Hematopoietic multipotent progenitor cell (in vitro differentiated cells): ENCODE measurements around the gene STAMBP. TPM values are rescaled to one million over a fixed set of nuclear protein-coding genes. Genes with fewer than 3 reads are reported as not detected.
"Not testable (repeated sequence)": the region's sequence is repeated elsewhere in the genome, so short reads cannot be mapped to it uniquely, and the experiment has no call there.

Source experiments
- DNase-seq, 3 donors: peaks; one replicate each; pipeline ENCODE4 v3.0.0-alpha.2; 2011 to 2015; ENCODE audit warnings: low read depth in 2 of 3, low spot score in 2 of 3
- total RNA-seq: library from RNA; depleted of rRNA; stranded (reverse); fragments of >200 nt; gene quantifications from one replicate; pipeline ENCODE4 v1.2.3, GENCODE V29; 2012

STAMBP gene
- total RNA-seq, 1 donor = 24.5 TPM

- no peak for DNase-seq
These were observed 7.6 kb downstream of the STAMBP start for GRCh38 chr2:73836141-73836943.

DNA sequence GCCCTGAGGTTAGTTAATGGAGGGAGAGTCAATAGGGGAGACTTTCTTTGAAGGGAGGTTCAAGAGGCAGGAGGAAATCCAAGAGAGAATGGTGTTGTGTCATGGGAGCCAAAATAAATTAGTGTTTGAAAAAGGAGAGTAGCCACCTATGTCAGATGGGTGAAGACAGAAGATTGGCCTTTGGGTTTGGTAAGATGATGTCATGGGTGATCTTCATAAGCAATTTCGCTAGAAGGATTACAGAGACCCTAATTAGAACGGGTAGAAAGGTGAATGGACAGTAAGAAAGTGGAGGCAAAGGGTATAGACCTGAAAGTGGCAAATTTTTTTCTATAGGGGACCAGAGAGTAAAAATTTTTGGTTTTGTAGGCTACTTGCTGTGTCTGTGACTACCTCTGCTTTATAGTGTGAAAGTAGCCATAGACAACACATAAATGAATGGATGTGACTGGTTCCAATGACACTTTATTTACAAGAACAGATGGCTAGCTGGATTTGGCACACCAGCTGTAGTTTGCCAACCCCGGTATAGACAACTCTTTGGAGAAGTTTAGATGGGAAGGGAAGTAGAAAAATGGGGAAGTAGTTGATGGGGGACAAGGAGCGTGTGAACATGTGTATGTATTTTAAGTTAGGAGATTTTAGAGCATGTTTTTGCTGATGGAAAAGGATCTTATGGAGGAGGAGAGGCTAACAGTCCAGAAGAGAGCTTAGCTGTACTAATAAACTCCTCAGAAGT lies 9.3 kb downstream of the STAMBP start:
- peak in 1 of 3 donors; percentile 51 for DNase-seq

- no peak for DNase-seq
These were observed 10.3 kb downstream of the STAMBP start for GRCh38 chr2:73838889-73839534.

DNA sequence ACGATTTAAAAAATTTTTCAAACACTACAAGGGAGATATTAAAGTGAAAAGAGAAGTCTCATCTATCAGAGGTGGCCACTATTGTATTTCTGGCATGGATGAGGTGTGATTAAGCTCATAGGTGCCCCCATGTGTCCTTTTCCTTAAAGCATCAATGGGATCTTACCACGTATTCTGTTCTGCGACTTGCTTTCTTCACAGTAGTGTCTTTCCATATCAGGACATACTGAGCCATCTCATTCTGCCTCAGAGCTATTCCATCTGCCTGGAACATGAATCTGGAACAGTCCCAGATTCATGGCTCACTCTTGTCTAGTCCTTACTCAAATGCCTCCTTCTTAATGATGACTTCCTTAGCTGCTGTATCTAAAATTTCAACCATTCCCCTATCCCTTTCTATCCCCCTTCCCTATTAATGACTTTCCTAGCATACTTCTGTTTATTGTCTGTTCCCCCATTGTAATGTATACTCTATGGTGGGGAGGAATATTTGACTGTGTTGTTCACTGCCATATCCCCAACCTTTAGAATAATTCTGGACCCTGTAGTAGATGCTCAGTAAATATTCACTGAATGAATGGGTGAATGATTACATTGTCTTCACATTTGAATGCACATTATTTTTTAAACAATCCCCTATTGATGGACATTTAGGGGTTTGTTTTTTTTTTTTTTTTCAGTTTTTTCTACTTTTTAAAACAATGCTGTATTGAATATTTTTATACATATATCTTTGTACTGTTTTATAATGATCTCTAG lies 11.1 kb downstream of the STAMBP start:
- no peak for DNase-seq

GRCh38 chr2:73841912-73842738 lies 13.4 kb downstream of the STAMBP start:
- DNase-seq = no peak

DNA sequence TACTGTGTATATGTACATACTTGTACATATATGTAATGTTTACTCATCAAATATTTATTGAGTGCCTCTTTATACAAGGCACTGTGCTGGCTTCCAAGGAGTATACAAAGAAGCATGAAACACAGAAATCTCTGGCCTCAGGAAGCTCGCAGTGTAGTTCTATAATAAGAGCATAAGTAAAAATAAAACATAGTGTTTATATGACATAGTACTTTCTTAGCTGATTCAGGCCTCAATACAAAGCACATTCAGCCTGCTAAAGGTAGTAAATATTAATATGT lies 13.9 kb downstream of the STAMBP start:
- DNase-seq = no peak

GRCh38 chr2:73844087-73844486 lies 15.3 kb downstream of the STAMBP start:
- DNase-seq = no peak

- no peak for DNase-seq
These were observed 21.2 kb downstream of the STAMBP start for GRCh38 chr2:73850009-73850408.

GRCh38 chr2:73851274-73851673 lies 22.5 kb downstream of the STAMBP start:
- peak in 1 of 3 donors; percentile 53 for DNase-seq

DNA sequence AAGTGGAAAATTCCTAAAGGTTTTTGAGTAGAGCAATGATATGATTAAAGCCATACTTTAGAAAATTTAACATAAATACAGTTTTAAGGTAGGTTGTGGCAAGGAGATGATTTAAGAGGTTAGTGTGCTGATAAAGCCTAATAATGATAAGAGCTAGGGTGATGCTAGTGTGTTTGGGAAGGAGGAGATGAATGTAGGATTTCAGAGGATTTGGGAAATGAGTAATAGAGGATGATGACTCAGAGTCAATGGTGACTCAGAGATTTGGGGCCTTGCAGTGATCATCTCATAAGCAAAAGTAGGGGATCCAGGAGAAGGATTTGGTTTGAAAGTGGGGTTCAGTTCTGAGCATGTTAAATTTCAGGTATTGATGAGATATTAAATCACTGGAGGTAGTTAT lies 23.3 kb downstream of the STAMBP start:
- no peak for DNase-seq

DNA sequence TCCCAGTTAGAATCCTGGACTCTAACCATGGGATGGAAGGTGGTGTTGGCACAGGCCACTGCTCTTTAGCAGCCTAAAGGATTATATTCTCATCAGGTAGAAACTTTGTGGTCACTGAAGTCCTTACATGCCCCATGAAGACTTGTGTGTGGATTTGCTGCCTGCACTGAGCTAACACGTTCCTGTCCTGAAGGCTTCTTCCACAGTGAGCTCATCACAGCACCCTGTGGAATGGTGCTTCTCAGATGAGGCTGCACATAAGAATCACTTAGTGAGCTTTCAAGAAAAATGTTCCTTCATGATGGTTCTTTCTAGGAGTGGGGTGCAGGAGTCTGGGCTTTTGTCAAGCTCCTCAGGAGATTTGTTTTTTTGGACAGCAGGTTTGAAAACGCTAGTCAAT lies 26.8 kb downstream of the STAMBP start:
- DNase-seq = no peak

DNA sequence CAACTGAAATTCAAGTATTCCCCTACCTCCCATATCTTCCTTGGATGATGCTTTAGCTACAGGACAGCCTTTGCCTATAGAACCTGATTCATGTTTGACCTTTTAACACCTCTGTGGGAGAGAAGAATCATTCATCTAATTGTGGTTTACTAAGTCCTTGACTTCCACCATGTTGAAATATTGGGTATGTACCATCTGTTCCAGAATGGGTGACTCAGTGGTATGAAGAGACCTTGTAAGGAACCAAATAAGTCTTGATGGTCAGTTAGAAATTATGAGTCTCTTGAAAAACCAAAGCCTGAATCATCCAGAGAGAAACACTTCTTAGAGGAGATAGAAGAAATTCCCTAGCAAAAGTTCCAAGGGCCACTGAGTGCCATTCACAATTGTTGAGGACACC lies 27.5 kb downstream of the STAMBP start:
- DNase-seq = no peak

DNA sequence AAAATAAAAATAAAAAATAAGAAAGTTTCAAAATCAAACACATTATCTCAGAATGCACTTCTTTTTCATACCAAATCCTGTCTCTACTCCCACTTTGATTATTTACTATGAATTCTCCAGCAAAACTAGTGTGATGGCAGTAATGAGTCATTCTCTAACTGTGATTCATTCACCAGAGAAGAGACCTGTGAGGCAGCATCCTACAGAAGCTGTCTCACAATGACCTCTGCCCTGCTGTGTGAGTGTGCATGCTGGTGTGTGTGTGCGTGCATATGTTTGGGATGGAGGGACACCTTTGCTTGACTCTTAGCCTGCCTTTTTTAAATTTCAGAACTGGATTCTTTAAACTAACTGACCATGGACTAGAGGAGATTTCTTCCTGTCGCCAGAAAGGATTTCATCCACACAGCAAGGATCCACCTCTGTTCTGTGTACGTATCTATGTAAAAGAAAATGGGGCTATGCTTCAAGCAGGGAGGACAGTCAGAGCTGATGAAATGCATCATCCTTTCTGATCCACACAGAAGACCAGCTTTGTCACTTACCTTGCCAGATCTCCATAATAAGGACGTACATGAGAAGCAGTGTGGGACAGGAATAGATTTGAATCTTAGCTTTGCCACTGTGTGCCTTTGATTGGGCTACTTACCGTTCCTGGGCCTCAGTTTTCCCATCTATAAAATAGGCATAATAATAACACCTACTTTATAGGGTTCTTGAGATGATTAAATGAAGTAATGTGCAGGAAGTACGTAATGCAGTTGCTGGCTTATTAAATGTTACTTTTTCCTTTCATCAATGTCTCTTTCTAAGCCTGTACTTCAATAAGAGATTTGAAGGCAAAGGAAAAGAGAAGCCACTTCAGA lies 31.2 kb downstream of the STAMBP start:
- no peak for DNase-seq

DNA sequence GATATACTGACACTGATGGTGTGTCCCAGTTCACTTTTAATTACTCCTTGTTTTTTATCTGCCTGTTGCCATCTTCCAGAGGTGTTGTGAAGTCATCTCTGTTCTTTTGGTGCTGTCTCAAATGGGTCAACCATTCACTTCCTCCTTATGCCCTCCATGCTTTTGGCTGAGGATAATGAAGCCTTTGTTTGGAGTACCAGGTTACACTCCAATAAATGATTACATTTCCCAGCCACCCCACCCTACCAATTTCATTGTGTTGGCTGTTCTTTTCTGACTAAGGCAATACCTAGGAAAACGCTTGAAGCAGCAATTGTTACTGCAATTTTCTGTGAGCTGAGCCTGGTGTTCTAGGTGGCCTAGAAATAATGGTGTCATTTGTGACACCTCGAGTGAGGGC lies 34.2 kb downstream of the STAMBP start:
- DNase-seq = no peak

DNA sequence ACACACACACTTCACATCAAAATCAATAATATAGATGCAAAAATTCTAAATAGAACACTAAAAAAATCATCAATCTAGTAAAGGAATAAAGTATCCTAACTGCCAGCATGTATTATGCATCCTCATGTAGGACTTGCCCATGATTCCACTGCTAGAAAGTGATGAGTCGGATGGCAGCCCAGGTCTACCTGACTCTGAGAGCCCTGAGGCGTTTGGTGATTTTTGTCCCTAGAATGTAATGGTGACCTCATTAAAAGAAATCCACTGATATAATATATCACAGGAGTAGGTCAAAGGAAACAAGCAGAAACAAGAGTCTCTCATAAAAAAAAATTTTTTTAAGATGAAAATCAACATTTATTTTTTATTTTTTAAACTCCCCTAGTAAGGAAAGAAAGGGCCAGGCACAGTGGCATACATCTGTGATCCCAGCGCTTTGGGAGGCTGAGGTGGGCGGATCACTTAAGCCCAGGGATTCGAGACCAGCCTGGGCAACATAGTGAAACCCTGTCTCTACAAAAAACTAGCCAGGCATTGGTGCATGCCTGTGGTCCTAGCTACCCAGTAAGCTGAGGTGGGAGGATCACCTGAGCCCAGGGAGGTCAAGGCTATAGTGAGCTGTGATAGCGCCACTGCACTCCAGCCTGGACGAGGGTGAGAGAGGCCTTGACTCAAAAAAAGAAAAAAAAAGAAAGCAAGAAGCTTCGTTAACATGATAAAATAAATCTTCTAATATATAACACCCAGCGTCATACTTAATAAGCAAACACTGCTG lies 39.6 kb downstream of the STAMBP start:
- no peak for DNase-seq

- no peak for DNase-seq
These were observed 41.3 kb downstream of the STAMBP start for GRCh38 chr2:73870084-73870483.

GRCh38 chr2:73877071-73877802 lies 48.5 kb downstream of the STAMBP start:
- DNase-seq = peak in 1 of 3 donors; percentile 18

DNA sequence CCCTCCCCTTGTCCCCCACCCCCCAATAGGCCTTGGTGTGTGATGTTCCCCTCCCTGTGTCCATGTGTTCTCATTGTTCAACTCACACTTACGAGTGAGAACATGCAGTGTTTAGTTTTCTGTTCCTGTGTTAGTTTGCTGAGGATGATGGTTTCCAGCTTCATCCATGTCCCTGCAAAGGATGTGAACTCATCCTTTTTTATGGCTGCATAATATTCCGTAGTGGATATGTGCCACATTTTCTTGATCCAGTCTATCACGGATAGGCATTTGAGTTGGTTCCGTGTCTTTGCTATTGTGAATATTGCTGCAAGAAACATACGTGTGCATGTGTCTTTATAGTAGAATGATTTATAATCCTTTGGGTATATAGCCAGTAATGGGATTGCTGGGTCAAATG lies 49.2 kb downstream of the STAMBP start:
- DNase-seq = not testable (repeated sequence)
